IMR-90 (cell line): ENCODE measurements around the gene CCSER1.

Experiments used
- CHD1 ChIP-seq: IDR thresholded peaks from 2 replicates; pipeline ENCODE4 v1.6.1; 2012; ENCODE audit warnings: low read depth, low read length, improper control_type of control experiment
- ELK1 ChIP-seq: fragments of 150-350 bp; IDR thresholded peaks from 2 replicates; pipeline ENCODE4 v1.6.1; 2016; ENCODE audit warnings: low read depth, mild to moderate bottlenecking, low read length, moderate library complexity, borderline replicate concordance
- FOS ChIP-seq: fragments of 150-350 bp; IDR thresholded peaks from 2 replicates; pipeline ENCODE4 v1.6.1; 2016; ENCODE audit warnings: low read depth, low read length
- MAZ ChIP-seq: IDR thresholded peaks from 2 replicates; pipeline ENCODE4 v1.6.1; 2012; ENCODE audit warnings: low read depth, mild to moderate bottlenecking, low read length, improper control_type of control experiment, moderate library complexity, borderline replicate concordance
- MXI1 ChIP-seq: IDR thresholded peaks from 2 replicates; pipeline ENCODE4 v1.6.1; 2012; ENCODE audit warnings: low read depth, mild to moderate bottlenecking, low read length, moderate library complexity, borderline replicate concordance
- POLR2A ChIP-seq: IDR thresholded peaks from 2 replicates; pipeline ENCODE4 v1.6.1; 2012; ENCODE audit warnings: mild to moderate bottlenecking, low read depth, low read length
- RAD21 ChIP-seq: IDR thresholded peaks from 2 replicates; pipeline ENCODE4 v1.6.1; 2012; ENCODE audit warnings: low read length, improper control_type of control experiment
- RCOR1 ChIP-seq: IDR thresholded peaks from 2 replicates; pipeline ENCODE4 v1.6.1; 2012; ENCODE audit warnings: mild to moderate bottlenecking, low read length, improper control_type of control experiment; ENCODE audit not compliant: insufficient replicate concordance
- RFX5 ChIP-seq: IDR thresholded peaks from 2 replicates; pipeline ENCODE4 v1.8.0; 2012; ENCODE audit warnings: low read depth, mild to moderate bottlenecking, low read length, moderate library complexity
- TF ChIP-seq, protein P1 (sequence below): conservative IDR thresholded peaks from 2 replicates; pipeline ENCODE4 v1.5.1; 2012; ENCODE audit warnings: mild to moderate bottlenecking, low read depth, low read length, improper control_type of control experiment

GRCh38 chr4:90951037-90951436 is 823.8 kb downstream of the CCSER1 start:
- TF ChIP-seq, protein P1, sequence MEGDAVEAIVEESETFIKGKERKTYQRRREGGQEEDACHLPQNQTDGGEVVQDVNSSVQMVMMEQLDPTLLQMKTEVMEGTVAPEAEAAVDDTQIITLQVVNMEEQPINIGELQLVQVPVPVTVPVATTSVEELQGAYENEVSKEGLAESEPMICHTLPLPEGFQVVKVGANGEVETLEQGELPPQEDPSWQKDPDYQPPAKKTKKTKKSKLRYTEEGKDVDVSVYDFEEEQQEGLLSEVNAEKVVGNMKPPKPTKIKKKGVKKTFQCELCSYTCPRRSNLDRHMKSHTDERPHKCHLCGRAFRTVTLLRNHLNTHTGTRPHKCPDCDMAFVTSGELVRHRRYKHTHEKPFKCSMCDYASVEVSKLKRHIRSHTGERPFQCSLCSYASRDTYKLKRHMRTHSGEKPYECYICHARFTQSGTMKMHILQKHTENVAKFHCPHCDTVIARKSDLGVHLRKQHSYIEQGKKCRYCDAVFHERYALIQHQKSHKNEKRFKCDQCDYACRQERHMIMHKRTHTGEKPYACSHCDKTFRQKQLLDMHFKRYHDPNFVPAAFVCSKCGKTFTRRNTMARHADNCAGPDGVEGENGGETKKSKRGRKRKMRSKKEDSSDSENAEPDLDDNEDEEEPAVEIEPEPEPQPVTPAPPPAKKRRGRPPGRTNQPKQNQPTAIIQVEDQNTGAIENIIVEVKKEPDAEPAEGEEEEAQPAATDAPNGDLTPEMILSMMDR = no peak
- TF ChIP-seq RFX5 (no peak), CHD1 (no peak), ELK1 (no peak), POLR2A (no peak), RAD21 (no peak), FOS (0 out of 2 replicates have a peak, but pooled peaks have one; percentile 10), MXI1 (no peak), RCOR1 (no peak), MAZ (no peak)
